GM19023 (cell line): Measurements from ENCODE around the gene TAC1.
"Not testable (repeated sequence)": the region's sequence is repeated elsewhere in the genome, so short reads cannot be mapped to it uniquely, and the experiment has no call there.

Experiments
- ATAC-seq: cut with Tn5 transposase; IDR thresholded peaks from one replicate; pipeline ENCODE4 v1.9.1; 2021; ENCODE audit warnings: mild to moderate bottlenecking, moderate library complexity; ENCODE audit not compliant: unreplicated experiment

TAC1 gene

GRCh38 chr7:97731736-97732564 lies at the start of gene TAC1:
Gene TAC1 (plus strand): TSS chr7:97732086. CDS start chr7:97732613, 527 bp downstream.
- no peak for ATAC-seq

GRCh38 chr7:97685952-97686351 lies 45.9 kb upstream of the TAC1 start:
- ATAC-seq, result no peak

DNA sequence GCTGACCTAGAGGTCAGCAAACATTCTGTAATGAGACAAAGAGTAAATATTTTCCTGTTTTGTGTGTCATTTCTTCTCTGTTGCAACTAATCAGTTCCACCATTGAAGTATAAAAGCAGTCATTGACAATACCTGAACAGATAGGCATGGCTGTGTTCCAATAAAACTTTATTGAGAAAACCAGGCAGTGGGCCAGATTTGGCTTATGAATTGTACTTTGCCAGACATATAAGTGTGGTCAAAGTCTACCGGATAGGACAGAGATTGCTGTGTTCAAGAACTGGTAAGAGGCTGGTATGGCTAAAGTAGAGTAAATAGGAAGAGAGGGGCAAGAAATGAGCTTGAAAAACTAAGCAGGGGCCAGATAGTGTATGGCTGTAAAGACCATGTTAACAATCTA lies 38.3 kb upstream of the TAC1 start:
- no peak for ATAC-seq

- no peak for ATAC-seq
Observed at GRCh38 chr7:97694355-97694754, 37.5 kb upstream of the TAC1 start.

- ATAC-seq, result no peak
Observed at GRCh38 chr7:97697396-97697795, 34.5 kb upstream of the TAC1 start.

GRCh38 chr7:97722386-97722785 lies 9.5 kb upstream of the TAC1 start:
- no peak for ATAC-seq

- ATAC-seq, result no peak
Observed at GRCh38 chr7:97732565-97733275, 834 bp downstream of the TAC1 start.

DNA sequence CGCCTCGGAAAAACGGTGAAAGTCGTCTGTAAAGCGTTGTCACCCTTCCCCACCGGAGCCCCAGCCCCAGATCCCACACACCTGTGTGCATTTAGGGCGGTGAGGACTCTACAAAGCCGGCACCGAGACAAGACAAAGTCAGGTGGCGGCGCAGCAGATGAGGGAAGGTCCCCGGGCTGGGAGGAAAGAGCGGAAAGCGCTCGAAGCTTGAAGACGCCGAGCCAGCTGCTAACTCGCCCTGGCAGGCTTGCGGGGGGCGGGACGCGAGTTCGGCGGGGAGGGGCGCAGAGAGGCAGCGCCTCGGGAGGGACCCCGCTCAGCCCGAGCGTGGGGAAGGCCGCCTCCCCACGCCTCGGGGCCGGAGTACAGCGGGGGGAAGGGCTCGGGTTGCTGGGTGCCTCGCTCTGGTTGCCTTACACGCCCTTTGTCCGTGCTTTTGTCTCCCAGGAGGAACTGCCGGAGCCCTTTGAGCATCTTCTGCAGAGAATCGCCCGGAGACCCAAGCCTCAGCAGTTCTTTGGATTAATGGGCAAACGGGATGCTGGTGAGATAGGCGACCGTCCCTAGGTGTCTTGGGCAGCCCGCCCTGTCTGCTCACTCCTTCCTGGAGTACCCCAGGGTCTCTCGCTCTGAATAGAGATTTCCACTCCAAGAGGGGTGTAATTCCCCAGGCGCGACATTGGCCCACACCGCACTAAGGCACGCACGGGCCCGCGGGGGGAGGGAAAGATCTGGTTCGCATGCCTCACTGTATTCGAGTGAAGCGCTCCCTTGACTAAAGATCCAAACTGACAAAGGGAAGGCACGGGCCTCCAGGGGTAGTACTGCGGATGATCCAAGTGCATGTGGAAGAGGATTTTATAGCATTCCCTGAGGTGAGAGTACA lies 1.6 kb downstream of the TAC1 start:
- ATAC-seq, result no peak

DNA sequence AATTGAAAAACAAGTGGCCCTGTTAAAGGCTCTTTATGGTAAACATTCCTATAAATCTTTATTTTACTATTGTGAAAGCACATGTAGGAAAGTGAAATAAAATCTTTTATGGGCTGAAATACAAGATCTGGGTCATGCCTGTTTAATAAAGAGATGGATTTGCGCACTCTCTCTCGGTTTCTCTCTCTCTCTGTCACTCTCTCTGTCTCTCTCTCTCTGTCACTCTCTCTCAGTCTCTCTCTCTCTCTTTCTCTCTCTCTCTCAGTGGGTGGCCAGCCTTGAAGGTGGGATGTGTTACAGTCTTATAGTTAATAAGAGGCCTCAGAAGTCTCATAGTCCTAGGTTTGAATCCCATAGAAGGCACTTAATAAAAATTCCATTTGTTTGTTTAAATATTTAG lies 2.4 kb downstream of the TAC1 start:
- ATAC-seq, result no peak

DNA sequence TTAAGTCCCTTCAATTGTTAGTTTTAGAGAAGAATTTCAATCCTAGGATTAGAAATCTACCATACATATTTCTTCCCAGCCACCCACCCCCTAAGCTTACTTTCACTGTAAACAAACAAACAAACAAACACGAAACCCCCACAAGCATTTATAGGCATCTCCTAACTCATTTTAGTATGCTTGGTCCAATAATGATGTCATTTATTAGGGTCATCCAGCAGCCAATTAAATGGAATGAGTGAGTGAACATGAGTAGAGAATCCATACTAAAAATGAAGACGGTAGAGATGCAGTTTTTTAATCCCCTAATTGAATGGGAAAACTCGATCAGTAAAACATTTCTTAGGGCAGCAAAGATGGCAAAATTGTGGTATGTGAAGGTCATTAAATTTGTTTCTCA lies 3.2 kb downstream of the TAC1 start:
- no peak for ATAC-seq

DNA sequence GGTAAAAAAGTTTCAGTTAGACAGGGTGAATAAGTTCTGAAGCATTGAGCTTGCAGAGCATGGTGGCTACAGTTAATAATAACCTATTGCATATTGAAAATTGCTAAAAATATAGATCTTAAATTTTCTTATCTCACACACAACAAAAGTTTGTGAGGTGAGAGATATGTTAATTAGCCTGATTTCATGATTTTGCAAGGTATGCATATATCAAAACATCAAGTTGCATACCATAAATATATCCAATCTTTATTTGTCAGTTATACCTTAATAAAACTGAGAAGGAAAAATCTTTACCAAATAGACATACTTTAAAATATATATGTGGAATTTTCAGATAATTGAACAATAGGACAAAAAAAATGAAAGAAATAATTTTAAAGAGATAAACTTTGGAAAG lies 16.6 kb downstream of the TAC1 start:
- no peak for ATAC-seq

- ATAC-seq, result no peak
Observed at GRCh38 chr7:97751566-97751965, 19.7 kb downstream of the TAC1 start.

GRCh38 chr7:97752215-97752614 lies 20.3 kb downstream of the TAC1 start:
- ATAC-seq, result no peak

GRCh38 chr7:97757824-97758223 lies 25.9 kb downstream of the TAC1 start:
- no peak for ATAC-seq

DNA sequence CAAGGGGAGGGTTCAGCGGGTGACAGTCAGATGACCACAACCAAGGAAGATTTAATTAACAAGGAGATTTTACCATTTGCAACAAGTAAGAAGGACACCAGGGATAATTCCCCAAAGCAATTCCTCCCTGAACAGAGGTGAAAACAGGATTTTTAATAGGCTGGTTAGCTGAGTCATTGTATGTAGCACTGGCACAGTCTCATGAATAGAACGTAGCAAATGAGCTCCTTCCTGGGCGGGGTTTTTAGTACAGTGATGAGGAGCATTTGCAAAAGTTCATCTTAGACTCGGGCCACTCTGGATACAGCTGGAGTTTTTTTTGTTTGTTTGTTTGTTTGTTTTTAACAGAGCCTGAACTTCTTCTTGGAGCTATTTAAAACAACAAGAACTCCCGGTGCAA lies 39.0 kb downstream of the TAC1 start:
- ATAC-seq, result no peak

GRCh38 chr7:97771576-97771975 lies 39.7 kb downstream of the TAC1 start:
- no peak for ATAC-seq

DNA sequence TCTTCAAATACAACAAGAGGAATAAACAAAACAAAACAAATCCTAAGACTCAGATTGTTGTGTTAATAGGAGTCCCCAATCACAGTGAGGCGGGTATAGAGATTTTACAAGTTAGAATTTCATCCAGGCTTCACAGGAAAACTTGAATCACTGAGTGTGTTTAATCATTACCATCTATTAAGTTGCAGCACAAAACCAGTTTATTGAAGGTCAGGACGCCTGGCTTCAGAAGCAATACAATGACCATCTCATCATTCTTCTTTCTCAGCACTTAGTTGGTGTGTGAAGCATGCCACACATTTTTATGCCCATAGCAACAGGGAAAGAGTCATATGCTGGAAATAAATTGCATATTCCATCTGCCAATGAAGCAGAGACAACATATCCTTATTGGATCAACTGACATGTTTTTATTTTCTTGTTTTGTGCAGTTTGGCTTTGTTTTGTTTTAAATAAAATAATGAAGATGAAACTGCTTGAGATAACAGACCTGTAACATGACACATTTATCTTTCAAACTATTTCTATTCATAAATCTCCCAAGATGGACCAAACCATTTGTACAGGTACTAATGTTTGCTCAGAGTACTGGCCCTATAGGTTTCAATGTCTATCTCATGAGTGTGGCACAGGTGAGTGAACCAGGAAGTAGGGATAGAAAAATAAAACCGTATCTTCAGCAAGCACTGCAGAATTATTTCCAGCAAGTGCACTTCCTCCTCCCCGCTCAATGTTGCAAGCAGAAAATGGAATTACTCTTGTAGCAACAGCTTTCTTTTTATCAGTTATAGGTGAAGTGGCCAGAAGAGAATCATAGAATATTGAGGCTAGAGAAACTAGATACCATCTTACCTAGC lies 40.4 kb downstream of the TAC1 start:
- ATAC-seq, result no peak

GRCh38 chr7:97786398-97786797 lies 54.5 kb downstream of the TAC1 start:
- ATAC-seq, result not testable (repeated sequence)
